IMR-90 (cell line): ENCODE data around the gene COL4A3. TPM values are rescaled to one million over a fixed set of nuclear protein-coding genes. Genes with fewer than 3 reads are reported as not detected.

Experiments
- ATAC-seq: fragments of 200-7000 bp; cut with Tn5 transposase; 2 replicates; pipeline ENCODE4 v1.9.1; 2020; ENCODE audit warnings: low read depth, mild to moderate bottlenecking, moderate library complexity
- BruUV-seq: library from RNA; stranded (reverse); fragments of 400-500 nt; replicated peaks from 2 replicates; lab custom pipeline; 2021; lab: Mats Ljungman, UMichigan
- CTCF ChIA-PET: fragments of 300-600 bp; formaldehyde crosslinking; extraction: SDS; loops from one replicate; lab custom pipeline; 2021; ENCODE audit warnings: antibody characterized with exemption; lab: Yijun Ruan, JAX
- POLR2A ChIA-PET: fragments of 300-600 bp; sonication (Branson Sonifier 250); formaldehyde crosslinking; loops from one replicate; lab custom pipeline; 2022; ENCODE audit warnings: antibody characterized with exemption; ENCODE audit not compliant: unreplicated experiment; lab: Charles Lee
- DNase-seq: peaks from one replicate; pipeline ENCODE4 v3.0.0; 2013
- H2AFZ ChIP-seq: replicated peaks from 2 replicates; pipeline ENCODE3; 2013; ENCODE audit warnings: low read length, mild to moderate bottlenecking; ENCODE audit not compliant: poor library complexity
- H2AK5ac ChIP-seq: 2 replicates; pipeline ENCODE4 v1.6.1; 2013; ENCODE audit warnings: low read depth, low read length, inconsistent platforms
- H2AK9ac ChIP-seq: replicated peaks from 2 replicates; pipeline ENCODE3; 2013; ENCODE audit warnings: mild to moderate bottlenecking, low read depth, low read length, moderate library complexity; ENCODE audit not compliant: poor library complexity
- H2BK120ac ChIP-seq: 2 replicates; pipeline ENCODE4 v1.6.1; 2013; ENCODE audit warnings: low read depth, low read length, inconsistent platforms
- H2BK15ac ChIP-seq: 3 replicates; pipeline ENCODE4 v1.6.1; 2013; ENCODE audit warnings: low read depth, low read length, inconsistent platforms
- H2BK20ac ChIP-seq: 2 replicates; pipeline ENCODE4 v1.6.1; 2013; ENCODE audit warnings: low read depth, mild to moderate bottlenecking, inconsistent platforms, low read length, moderate library complexity
- H2BK5ac ChIP-seq: 2 replicates; pipeline ENCODE4 v1.6.1; 2013; ENCODE audit warnings: mild to moderate bottlenecking, low read depth, low read length, inconsistent platforms; ENCODE audit not compliant: poor library complexity, severe bottlenecking
- H3K14ac ChIP-seq: replicated peaks from 2 replicates; pipeline ENCODE4 v1.6.1; 2013; ENCODE audit warnings: low read depth, low read length, inconsistent platforms
- H3K18ac ChIP-seq: 2 replicates; pipeline ENCODE4 v1.6.1; 2013; ENCODE audit warnings: low read depth, low read length, control low read depth
- H3K23ac ChIP-seq: 2 replicates; pipeline ENCODE4 v1.6.1; 2013; ENCODE audit warnings: low read depth, low read length, inconsistent platforms
- H3K27ac ChIP-seq: 2 replicates; pipeline ENCODE4 v1.5.1; 2013; ENCODE audit warnings: mild to moderate bottlenecking, control low read depth, low read length; ENCODE audit not compliant: insufficient read depth
- H3K27me3 ChIP-seq: 2 replicates; pipeline ENCODE4 v1.6.1; 2013; ENCODE audit warnings: low read length; ENCODE audit not compliant: control insufficient read depth, insufficient read depth
- H3K36me3 ChIP-seq: 2 replicates; pipeline ENCODE4 v1.6.1; 2013; ENCODE audit warnings: low read length, mixed read lengths; ENCODE audit not compliant: control insufficient read depth, insufficient read depth
- H3K4ac ChIP-seq: 2 replicates; pipeline ENCODE4 v1.6.1; 2013; ENCODE audit warnings: low read depth, low read length, inconsistent platforms
- H3K4me1 ChIP-seq: 2 replicates; pipeline ENCODE4 v1.6.1; 2013; ENCODE audit warnings: low read length, mixed read lengths; ENCODE audit not compliant: control insufficient read depth, insufficient read depth
- H3K4me2 ChIP-seq: 2 replicates; pipeline ENCODE4 v1.6.1; 2013; ENCODE audit warnings: low read depth, mild to moderate bottlenecking, control low read depth, low read length, moderate library complexity
- H3K4me3 ChIP-seq: 2 replicates; pipeline ENCODE4 v1.5.1; 2013; ENCODE audit warnings: low read depth, mild to moderate bottlenecking, control low read depth, low read length, moderate library complexity; ENCODE audit not compliant: insufficient read depth
- H3K56ac ChIP-seq: 2 replicates; pipeline ENCODE4 v1.6.1; 2013; ENCODE audit warnings: low read length, inconsistent platforms; ENCODE audit not compliant: insufficient read depth; ENCODE audit errors: extremely low read depth
- H3K79me1 ChIP-seq, 2 experiments: 2 replicates each; pipeline ENCODE4 v1.6.1; 2013; ENCODE audit warnings: low read length in 2 of 2, inconsistent platforms in 1 of 2, low read depth in 1 of 2
- H3K9ac ChIP-seq: 2 replicates; pipeline ENCODE4 v1.6.1; 2013; ENCODE audit warnings: low read depth, low read length, control low read depth
- H3K9me1 ChIP-seq: 2 replicates; pipeline ENCODE4 v1.6.1; 2013; ENCODE audit warnings: low read length, inconsistent platforms; ENCODE audit not compliant: insufficient read depth
- H3K9me3 ChIP-seq: 2 replicates; pipeline ENCODE4 v1.6.1; 2013; ENCODE audit warnings: low read length; ENCODE audit not compliant: control insufficient read depth, insufficient read depth
- H4K20me1 ChIP-seq: 2 replicates; pipeline ENCODE4 v1.6.1; 2013; ENCODE audit warnings: low read length, inconsistent platforms; ENCODE audit not compliant: insufficient read depth
- H4K5ac ChIP-seq: 2 replicates; pipeline ENCODE4 v1.6.1; 2013; ENCODE audit warnings: mild to moderate bottlenecking, low read depth, low read length, control low read depth
- H4K8ac ChIP-seq, 2 experiments: 2 replicates each; pipeline ENCODE4 v1.6.1; 2013; ENCODE audit warnings: low read depth in 2 of 2, low read length in 2 of 2, control low read depth in 1 of 2, inconsistent platforms in 1 of 2
- H4K91ac ChIP-seq: 2 replicates; pipeline ENCODE4 v1.6.1; 2013; ENCODE audit warnings: low read depth, low read length, inconsistent platforms; ENCODE audit not compliant: insufficient read depth
- CHD1 ChIP-seq: IDR thresholded peaks from 2 replicates; pipeline ENCODE4 v1.6.1; 2012; ENCODE audit warnings: low read depth, low read length, improper control_type of control experiment
- FOS ChIP-seq: fragments of 150-350 bp; IDR thresholded peaks from 2 replicates; pipeline ENCODE4 v1.6.1; 2016; ENCODE audit warnings: low read depth, low read length
- MAZ ChIP-seq: IDR thresholded peaks from 2 replicates; pipeline ENCODE4 v1.6.1; 2012; ENCODE audit warnings: low read depth, mild to moderate bottlenecking, low read length, improper control_type of control experiment, moderate library complexity, borderline replicate concordance
- MXI1 ChIP-seq: IDR thresholded peaks from 2 replicates; pipeline ENCODE4 v1.6.1; 2012; ENCODE audit warnings: low read depth, mild to moderate bottlenecking, low read length, moderate library complexity, borderline replicate concordance
- NFE2L2 ChIP-seq: fragments of 150-350 bp; IDR thresholded peaks from 2 replicates; pipeline ENCODE4 v1.6.1; 2016; ENCODE audit warnings: low read depth, mild to moderate bottlenecking, low read length
- POLR2A ChIP-seq: IDR thresholded peaks from 2 replicates; pipeline ENCODE4 v1.6.1; 2012; ENCODE audit warnings: mild to moderate bottlenecking, low read depth, low read length
- RAD21 ChIP-seq: IDR thresholded peaks from 2 replicates; pipeline ENCODE4 v1.6.1; 2012; ENCODE audit warnings: low read length, improper control_type of control experiment
- WGBS, 2 experiments: methylation state at CpG; one replicate each; pipeline versions ENCODE4 v1.1.5 to v1.1.7; 2013; ENCODE audit warnings: missing lambda C conversion rate in 2 of 2; ENCODE audit not compliant: insufficient read length in 1 of 2; ENCODE audit errors: extremely low coverage in 2 of 2; 5-methylcytosine and 5-hydroxymethylcytosine counted together
- dilution Hi-C: fragments of 300-500 bp; cut with HindIII; formaldehyde crosslinking; loops from one replicate; pipeline ENCODE4 v1.14.3; 2018; ENCODE audit warnings: low sequenced_read_pairs; ENCODE audit not compliant: unreplicated experiment
- in situ Hi-C: fragments of 300-500 bp; cut with MboI; formaldehyde crosslinking; loops from 3 replicates; pipeline ENCODE4 v1.14.3; 2019; ENCODE audit warnings: low sequenced_read_pairs, inconsistent platforms, mixed read lengths
- intact Hi-C: fragments of 100-400 bp; cut with micrococcal nuclease; formaldehyde crosslinking; loops from 2 replicates; pipeline ENCODE4 v1.10.0; 2022
- polyA plus RNA-seq, 3 experiments: library from polyadenylated mRNA; depleted of rRNA; stranded (reverse); fragments of >200 nt; gene quantifications; 2 replicates each; pipeline ENCODE4 v1.2.3, GENCODE V29; 2012; ENCODE audit warnings: low replicate concordance in 1 of 3
- total RNA-seq: library from RNA; depleted of rRNA; stranded (reverse); fragments of >200 nt; gene quantifications from 2 replicates; pipeline ENCODE4 v1.2.3, GENCODE V29; 2012
- TF ChIP-seq, protein P1 (sequence below): fragments of 150-350 bp; IDR thresholded peaks from 2 replicates; pipeline ENCODE4 v1.6.1; 2016; ENCODE audit warnings: low read depth, mild to moderate bottlenecking, low read length, moderate library complexity, borderline replicate concordance
- TF ChIP-seq, protein P2 (sequence below): conservative IDR thresholded peaks from 2 replicates; pipeline ENCODE4 v1.5.1; 2012; ENCODE audit warnings: mild to moderate bottlenecking, low read depth, low read length, improper control_type of control experiment
- TF ChIP-seq, protein P3 (sequence below): fragments of 150-350 bp; IDR thresholded peaks from 2 replicates; pipeline ENCODE4 v1.6.1; 2017; ENCODE audit warnings: mild to moderate bottlenecking, antibody characterized with exemption, low read length, low read depth

Gene COL4A3
- total and polyA plus RNA-seq, 2 of the 4 experiments (the other 2 are of a cell fraction), result not detected

DNA sequence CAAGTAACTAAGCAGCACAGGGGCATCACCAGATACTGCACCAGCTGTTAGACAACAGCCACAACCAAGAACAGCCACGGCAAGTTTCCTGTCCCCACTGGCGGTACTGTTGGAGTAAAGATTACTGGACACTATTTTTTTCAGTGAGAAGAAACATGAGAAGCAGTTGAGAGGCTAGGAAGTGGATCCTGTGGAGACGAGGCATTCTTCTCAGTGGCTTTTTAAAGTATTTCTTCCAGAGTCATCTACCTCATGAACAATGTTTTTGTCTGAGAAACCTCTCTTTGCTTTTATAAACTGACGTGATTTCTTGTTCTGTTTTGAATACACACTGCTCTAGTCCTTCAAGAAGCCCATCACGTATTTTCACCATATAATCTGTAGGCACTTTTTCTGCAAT, 195.9 kb downstream of the COL4A3 start:
- H3K4me2 ChIP-seq, result no peak overlapping the region
- H2AFZ ChIP-seq, result no peak overlapping the region
- H3K79me1 ChIP-seq, result no peaks in the 10 kb centered on the region
- H2BK20ac ChIP-seq, result no peak overlapping the region
- intact Hi-C loops (no loop called here), in situ Hi-C loops (no loop called here), dilution Hi-C loops (no loop called here)
- no peak overlapping the region for H4K91ac ChIP-seq
- no peak overlapping the region for H4K5ac ChIP-seq
- H3K27me3 ChIP-seq, result no peaks in the 10 kb centered on the region
- no peak overlapping the region for H3K9ac ChIP-seq
- H3K4me1 ChIP-seq, result peaks cover 2% of the 10 kb centered on the region; the same call in 1 of the 2 replicates
- DNase-seq (no peak), ATAC-seq (no peak)
- no TSS peak for BruUV-seq
- WGBS, 2 experiments, result 94% methylated on average over 2 of the region's 5 CpGs; no CpG with 5 or more reads in 1 of the 2 experiments
- no peaks in the 10 kb centered on the region; the same call in 1 of the 2 replicates for H3K9me1 ChIP-seq
- no peak overlapping the region for H3K18ac ChIP-seq
- TF ChIP-seq POLR2A (no peak), NFE2L2 (no peak), MXI1 (no peak), CHD1 (no peak), MAZ (no peak), FOS (no peak), RAD21 (no peak)
- TF ChIP-seq, protein P1, sequence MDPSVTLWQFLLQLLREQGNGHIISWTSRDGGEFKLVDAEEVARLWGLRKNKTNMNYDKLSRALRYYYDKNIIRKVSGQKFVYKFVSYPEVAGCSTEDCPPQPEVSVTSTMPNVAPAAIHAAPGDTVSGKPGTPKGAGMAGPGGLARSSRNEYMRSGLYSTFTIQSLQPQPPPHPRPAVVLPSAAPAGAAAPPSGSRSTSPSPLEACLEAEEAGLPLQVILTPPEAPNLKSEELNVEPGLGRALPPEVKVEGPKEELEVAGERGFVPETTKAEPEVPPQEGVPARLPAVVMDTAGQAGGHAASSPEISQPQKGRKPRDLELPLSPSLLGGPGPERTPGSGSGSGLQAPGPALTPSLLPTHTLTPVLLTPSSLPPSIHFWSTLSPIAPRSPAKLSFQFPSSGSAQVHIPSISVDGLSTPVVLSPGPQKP, result no peak
- TF ChIP-seq, protein P2, sequence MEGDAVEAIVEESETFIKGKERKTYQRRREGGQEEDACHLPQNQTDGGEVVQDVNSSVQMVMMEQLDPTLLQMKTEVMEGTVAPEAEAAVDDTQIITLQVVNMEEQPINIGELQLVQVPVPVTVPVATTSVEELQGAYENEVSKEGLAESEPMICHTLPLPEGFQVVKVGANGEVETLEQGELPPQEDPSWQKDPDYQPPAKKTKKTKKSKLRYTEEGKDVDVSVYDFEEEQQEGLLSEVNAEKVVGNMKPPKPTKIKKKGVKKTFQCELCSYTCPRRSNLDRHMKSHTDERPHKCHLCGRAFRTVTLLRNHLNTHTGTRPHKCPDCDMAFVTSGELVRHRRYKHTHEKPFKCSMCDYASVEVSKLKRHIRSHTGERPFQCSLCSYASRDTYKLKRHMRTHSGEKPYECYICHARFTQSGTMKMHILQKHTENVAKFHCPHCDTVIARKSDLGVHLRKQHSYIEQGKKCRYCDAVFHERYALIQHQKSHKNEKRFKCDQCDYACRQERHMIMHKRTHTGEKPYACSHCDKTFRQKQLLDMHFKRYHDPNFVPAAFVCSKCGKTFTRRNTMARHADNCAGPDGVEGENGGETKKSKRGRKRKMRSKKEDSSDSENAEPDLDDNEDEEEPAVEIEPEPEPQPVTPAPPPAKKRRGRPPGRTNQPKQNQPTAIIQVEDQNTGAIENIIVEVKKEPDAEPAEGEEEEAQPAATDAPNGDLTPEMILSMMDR, result no peak
- TF ChIP-seq, protein P3, sequence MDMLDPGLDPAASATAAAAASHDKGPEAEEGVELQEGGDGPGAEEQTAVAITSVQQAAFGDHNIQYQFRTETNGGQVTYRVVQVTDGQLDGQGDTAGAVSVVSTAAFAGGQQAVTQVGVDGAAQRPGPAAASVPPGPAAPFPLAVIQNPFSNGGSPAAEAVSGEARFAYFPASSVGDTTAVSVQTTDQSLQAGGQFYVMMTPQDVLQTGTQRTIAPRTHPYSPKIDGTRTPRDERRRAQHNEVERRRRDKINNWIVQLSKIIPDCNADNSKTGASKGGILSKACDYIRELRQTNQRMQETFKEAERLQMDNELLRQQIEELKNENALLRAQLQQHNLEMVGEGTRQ, result no peak
- no peak overlapping the region for H2BK5ac ChIP-seq
- CTCF ChIA-PET, result no interaction called here
- no peak overlapping the region for H2BK120ac ChIP-seq
- no peak overlapping the region for H2AK9ac ChIP-seq
- H2BK15ac ChIP-seq, result no peak overlapping the region
- peaks cover 18% of the 10 kb centered on the region for H3K36me3 ChIP-seq
- H3K27ac ChIP-seq, result no peak overlapping the region
- H3K56ac ChIP-seq, result no peak overlapping the region
- no peaks in the 10 kb centered on the region for H3K9me3 ChIP-seq
- H4K20me1 ChIP-seq, result no peaks in the 10 kb centered on the region
- POLR2A ChIA-PET, result no interaction called here
- H2AK5ac ChIP-seq, result no peak overlapping the region
- no peak overlapping the region for H3K23ac ChIP-seq
- H3K4me3 ChIP-seq, result no peak overlapping the region
- no peak overlapping the region for H4K8ac ChIP-seq
- H3K14ac ChIP-seq, result no peak overlapping the region
- no peak overlapping the region for H3K4ac ChIP-seq
